NCI-H187 treated with DMSO at 0.1 percent for 48 hours (cell line): Measurements from ENCODE around the gene CCDC102A.
"Not testable (repeated sequence)": the region's sequence is repeated elsewhere in the genome, so short reads cannot be mapped to it uniquely, and the experiment has no call there.

ENCODE experiments used
- DNase-seq: peaks from one replicate; lab custom pipeline; 2025; lab: John Stamatoyannopoulos, UW

CCDC102A gene

GRCh38 chr16:57502048-57502775 lies 34.2 kb downstream of the CCDC102A start:
- DNase-seq, result no peak

- no peak for DNase-seq
These were observed 34.9 kb downstream of the CCDC102A start for GRCh38 chr16:57501492-57501891.

- DNase-seq, result no peak
These were observed 35.7 kb downstream of the CCDC102A start for GRCh38 chr16:57500578-57501111.

GRCh38 chr16:57499941-57500340 lies 36.4 kb downstream of the CCDC102A start:
- DNase-seq, result not testable (repeated sequence)

GRCh38 chr16:57498031-57498430 lies 38.3 kb downstream of the CCDC102A start:
- no peak for DNase-seq

GRCh38 chr16:57497121-57497520 lies 39.2 kb downstream of the CCDC102A start:
- DNase-seq, result no peak

- no peak for DNase-seq
These were observed 42.6 kb downstream of the CCDC102A start for GRCh38 chr16:57493767-57494166.

- no peak for DNase-seq
These were observed 47.1 kb downstream of the CCDC102A start for GRCh38 chr16:57489229-57489628.

- no peak for DNase-seq
These were observed 49.2 kb downstream of the CCDC102A start for GRCh38 chr16:57486858-57487834.

- DNase-seq, result no peak
These were observed 50.2 kb downstream of the CCDC102A start, which contains the start of gene DOK4 for GRCh38 chr16:57485916-57486857. Gene DOK4 (minus strand): TSS chr16:57486493. CDS start chr16:57479507, 6,986 bp downstream.

GRCh38 chr16:57485091-57485915 lies 51.1 kb downstream of the CCDC102A start:
- DNase-seq, result no peak

- no peak for DNase-seq
These were observed 51.8 kb downstream of the CCDC102A start for GRCh38 chr16:57484515-57485005.

GRCh38 chr16:57483725-57484514 lies 52.5 kb downstream of the CCDC102A start:
- no peak for DNase-seq

GRCh38 chr16:57482845-57483545 lies 53.4 kb downstream of the CCDC102A start:
- DNase-seq, result no peak

- no peak for DNase-seq
These were observed 55.0 kb downstream of the CCDC102A start for GRCh38 chr16:57481421-57481820.

GRCh38 chr16:57480754-57481230 lies 55.6 kb downstream of the CCDC102A start:
- no peak for DNase-seq

- no peak for DNase-seq
These were observed 56.2 kb downstream of the CCDC102A start for GRCh38 chr16:57479976-57480753.
